Upper lobe of left lung (tissue), 6 donors: ENCODE results near the gene SP6. TPM values are rescaled to one million over a fixed set of nuclear protein-coding genes. Genes with fewer than 3 reads are reported as not detected.
A peak's percentile ranks its signal among the peaks of the same experiment; 100 is the strongest.

ENCODE experiments used
- ATAC-seq, 2 donors: fragments of 200-7000 bp; cut with Tn5 transposase; one replicate each; pipeline ENCODE4 v1.9.1; 2022; ENCODE audit warnings: mild to moderate bottlenecking in 2 of 2, moderate library complexity in 2 of 2; ENCODE audit not compliant: low FRiP score in 2 of 2
- DNase-seq, 2 donors: peaks; one replicate each; pipeline ENCODE4 v3.0.0-alpha.2; 2019 to 2020
- H3K27ac ChIP-seq, 4 donors: fragments of 200-600 bp; sonication (generic); one replicate each; pipeline ENCODE4 v1.5.1; 2016 to 2019
- H3K27me3 ChIP-seq, 4 donors: fragments of 200-600 bp; sonication (generic); one replicate each; pipeline ENCODE4 v1.5.1; 2017 to 2019
- H3K36me3 ChIP-seq, 4 donors: fragments of 200-600 bp; sonication (generic); one replicate each; pipeline ENCODE4 v1.5.1; 2016 to 2019
- H3K4me1 ChIP-seq, 4 donors: fragments of 200-600 bp; sonication (generic); one replicate each; pipeline ENCODE4 v1.5.1; 2018 to 2019
- H3K4me3 ChIP-seq, 4 donors: fragments of 200-600 bp; sonication (generic); one replicate each; pipeline ENCODE4 v1.5.1; 2017 to 2019; ENCODE audit warnings: mild to moderate bottlenecking in 2 of 4, moderate library complexity in 1 of 4
- H3K9me3 ChIP-seq, 4 donors: fragments of 200-600 bp; sonication (generic); one replicate each; pipeline ENCODE4 v1.5.1; 2018 to 2019
- CTCF ChIP-seq, 6 experiments: fragments of 450-650 bp in 4 of 6; fragments of 200-600 bp in 2 of 6; sonication (generic) in 2 of 6; IDR thresholded peaks; one replicate each; pipeline ENCODE4 v1.5.1; 2016 to 2019; ENCODE audit warnings: antibody characterized with exemption in 6 of 6
- EP300 ChIP-seq, 4 donors: sonication (generic); formaldehyde crosslinking; IDR thresholded peaks; one replicate each; pipeline ENCODE4 v1.5.1; 2017; ENCODE audit warnings: antibody characterized with exemption in 4 of 4, control low read depth in 2 of 4
- POLR2A ChIP-seq, 4 donors: fragments of 450-650 bp; IDR thresholded peaks; one replicate each; pipeline ENCODE4 v1.5.1; 2016 to 2017; ENCODE audit warnings: antibody characterized with exemption in 4 of 4, mild to moderate bottlenecking in 2 of 4
- POLR2AphosphoS5 ChIP-seq, 2 donors: sonication (generic); formaldehyde crosslinking; IDR thresholded peaks; one replicate each; pipeline ENCODE4 v1.5.1; 2017; ENCODE audit warnings: antibody characterized with exemption in 2 of 2
- WGBS, 2 donors: methylation state at CpG; one replicate each; pipeline ENCODE4 v1.1.5; 2017 to 2018; 5-methylcytosine and 5-hydroxymethylcytosine counted together
- total RNA-seq, 6 donors: library from RNA; depleted of rRNA in 4 of 6; stranded (reverse); fragments of >200 nt in 4 of 6; gene quantifications; one replicate each; pipeline versions ENCODE4 v1.1.0 to v1.2.1, GENCODE V29; 2016 to 2021
- donor health status: DM: no; HTN: no; CAD: no; lungs with moderate emphysema.
- donor health status: DM: no; HTN: yes; CAD: no; lungs with severe emphysema.

The SP6 gene
- total RNA-seq, 6 donors from 2014 or later = 0.76 to 6.4 (median 2.4) TPM

GRCh38 chr17:47807421-47807820 is 43.5 kb downstream of the SP6 start:
- TF ChIP-seq EP300 (IDR thresholded peaks at IDR 0.05) (no peak), POLR2AphosphoS5 (IDR thresholded peaks at IDR 0.05) (no peak), CTCF (IDR thresholded peaks at IDR 0.05) (no peak), POLR2A (IDR thresholded peaks at IDR 0.05) (no peak)
- ATAC-seq = no peak
- DNase-seq = peak in 1 of 2 donors; percentile 8
- Histone ChIP-seq H3K9me3 (no peaks in the 10 kb centered on the region), H3K4me1 (peaks cover 0 to 11% (median 6%) of the 10 kb centered on the region in 4 donors), H3K27ac (no peak overlapping the region), H3K36me3 (peaks cover 4 to 59% (median 35%) of the 10 kb centered on the region in 4 donors), H3K4me3 (no peak overlapping the region), H3K27me3 (no peaks in the 10 kb centered on the region)
- WGBS, 2 donors = 83 to 84% methylated on average over 11 of the region's 11 CpGs

- 90 to 92% methylated on average over 9 of the region's 9 CpGs for WGBS, 2 donors
- DNase-seq (no peak), ATAC-seq (no peak)
- TF ChIP-seq POLR2A (IDR thresholded peaks at IDR 0.05) = no peak
- TF ChIP-seq EP300 (IDR thresholded peaks at IDR 0.05) = no peak
- H3K4me1 ChIP-seq = peaks cover 0 to 11% (median 6%) of the 10 kb centered on the region in 4 donors
- peaks cover 0 to 2% (median 0%) of the 10 kb centered on the region in 4 donors for H3K27me3 ChIP-seq
- H3K9me3 ChIP-seq = no peaks in the 10 kb centered on the region
- peaks cover 4 to 54% (median 32%) of the 10 kb centered on the region in 4 donors for H3K36me3 ChIP-seq
- no peak overlapping the region for H3K4me3 ChIP-seq
- no peak overlapping the region for H3K27ac ChIP-seq
Measured at GRCh38 chr17:47806913-47807255, 44.1 kb downstream of the SP6 start.

GRCh38 chr17:47806026-47806912 is 44.7 kb downstream of the SP6 start:
- ATAC-seq (no peak), DNase-seq (no peak)
- Histone ChIP-seq H3K4me1 (peaks cover 0 to 11% (median 6%) of the 10 kb centered on the region in 4 donors), H3K9me3 (no peaks in the 10 kb centered on the region), H3K4me3 (no peak overlapping the region), H3K27me3 (peaks cover 0 to 3% (median 0%) of the 10 kb centered on the region in 4 donors), H3K27ac (no peak overlapping the region), H3K36me3 (peaks cover 4 to 48% (median 30%) of the 10 kb centered on the region in 4 donors)
- 85 to 89% methylated on average over 16 of the region's 16 CpGs for WGBS, 2 donors
- TF ChIP-seq POLR2A (IDR thresholded peaks at IDR 0.05) (no peak), POLR2AphosphoS5 (IDR thresholded peaks at IDR 0.05) (no peak), CTCF (IDR thresholded peaks at IDR 0.05) (no peak), EP300 (IDR thresholded peaks at IDR 0.05) (no peak)

GRCh38 chr17:47804461-47804860 is 46.5 kb downstream of the SP6 start:
- peaks cover 0 to 3% (median 0%) of the 10 kb centered on the region in 4 donors for H3K27me3 ChIP-seq
- no peak overlapping the region for H3K27ac ChIP-seq
- ATAC-seq (no peak), DNase-seq (peak in 1 of 2 donors; percentile 6)
- H3K36me3 ChIP-seq = peaks cover 4 to 33% (median 28%) of the 10 kb centered on the region in 4 donors
- TF ChIP-seq EP300 (IDR thresholded peaks at IDR 0.05) (no peak), CTCF (IDR thresholded peaks at IDR 0.05) (no peak), POLR2AphosphoS5 (IDR thresholded peaks at IDR 0.05) (no peak), POLR2A (IDR thresholded peaks at IDR 0.05) (no peak)
- no peaks in the 10 kb centered on the region for H3K9me3 ChIP-seq
- H3K4me3 ChIP-seq = no peak overlapping the region
- peaks cover 0 to under 1% (median 0%) of the 10 kb centered on the region in 4 donors for H3K4me1 ChIP-seq
- WGBS, 2 donors = 45 to 70% methylated on average over 2 to 3 of the region's 3 CpGs

- no peak for ATAC-seq
- 79 to 81% methylated on average over 6 of the region's 6 CpGs for WGBS, 2 donors
- H3K4me3 ChIP-seq = no peak overlapping the region
- H3K27ac ChIP-seq = no peak overlapping the region
- no peak for DNase-seq
- no peaks in the 10 kb centered on the region for H3K9me3 ChIP-seq
- H3K36me3 ChIP-seq = peaks cover under 1 to 26% (median 21%) of the 10 kb centered on the region in 4 donors
- TF ChIP-seq CTCF (IDR thresholded peaks at IDR 0.05) (no peak), EP300 (IDR thresholded peaks at IDR 0.05) (no peak), POLR2AphosphoS5 (IDR thresholded peaks at IDR 0.05) (no peak), POLR2A (IDR thresholded peaks at IDR 0.05) (no peak)
- no peaks in the 10 kb centered on the region for H3K4me1 ChIP-seq
- H3K27me3 ChIP-seq = peaks cover 0 to 3% (median 0%) of the 10 kb centered on the region in 4 donors
Measured at GRCh38 chr17:47803751-47804150, 47.2 kb downstream of the SP6 start.
